Activated T-cell treated with anti-CD3 and anti-CD28 coated beads for 24 hours (primary cell): Measurements from ENCODE around the gene FAM107B.
"Not testable (repeated sequence)": the region's sequence is repeated elsewhere in the genome, so short reads cannot be mapped to it uniquely, and the experiment has no call there.

Experiments
- DNase-seq: peaks from one replicate; pipeline ENCODE4 v3.0.0-alpha.2; 2020; ENCODE audit warnings: low read depth

FAM107B gene

GRCh38 chr10:14601326-14601725 lies 173.4 kb downstream of the FAM107B start:
- DNase-seq, result no peak

GRCh38 chr10:14600065-14600464 lies 174.6 kb downstream of the FAM107B start:
- DNase-seq, result no peak

GRCh38 chr10:14598809-14599764 lies 175.6 kb downstream of the FAM107B start:
- DNase-seq, result no peak

GRCh38 chr10:14595526-14596182 lies 179.0 kb downstream of the FAM107B start:
- DNase-seq, result no peak

- no peak for DNase-seq
These were observed 179.7 kb downstream of the FAM107B start for GRCh38 chr10:14594878-14595525.

- no peak for DNase-seq
These were observed 180.9 kb downstream of the FAM107B start for GRCh38 chr10:14593806-14594205.

GRCh38 chr10:14592566-14592965 lies 182.1 kb downstream of the FAM107B start:
- no peak for DNase-seq

- DNase-seq, result no peak
These were observed 182.7 kb downstream of the FAM107B start for GRCh38 chr10:14592026-14592425.

- not testable (repeated sequence) for DNase-seq
These were observed 185.8 kb downstream of the FAM107B start for GRCh38 chr10:14588938-14589294.

GRCh38 chr10:14588084-14588937 lies 186.4 kb downstream of the FAM107B start:
- peak; percentile 59 for DNase-seq

- no peak for DNase-seq
These were observed 187.1 kb downstream of the FAM107B start for GRCh38 chr10:14587540-14588083.

- DNase-seq, result no peak
These were observed 187.8 kb downstream of the FAM107B start for GRCh38 chr10:14586901-14587300.

GRCh38 chr10:14585287-14586193 lies 189.2 kb downstream of the FAM107B start:
- DNase-seq, result no peak

- no peak for DNase-seq
These were observed 190.0 kb downstream of the FAM107B start for GRCh38 chr10:14584661-14585060.

- no peak for DNase-seq
These were observed 190.7 kb downstream of the FAM107B start for GRCh38 chr10:14583967-14584366.

GRCh38 chr10:14583252-14583651 lies 191.4 kb downstream of the FAM107B start:
- DNase-seq, result peak; percentile 62

GRCh38 chr10:14581553-14582321 lies 193.0 kb downstream of the FAM107B start:
- DNase-seq, result no peak

GRCh38 chr10:14580671-14581332 lies 193.9 kb downstream of the FAM107B start:
- no peak for DNase-seq

- no peak for DNase-seq
These were observed 195.3 kb downstream of the FAM107B start for GRCh38 chr10:14579405-14579804.
